GM10266 (cell line): Measurements from ENCODE around the gene ZNF620.
"Not testable (repeated sequence)": the region's sequence is repeated elsewhere in the genome, so short reads cannot be mapped to it uniquely, and the experiment has no call there.

ENCODE experiments used
- DNase-seq: peaks from one replicate; pipeline ENCODE4 v3.0.0; 2012; ENCODE audit errors: extremely low spot score
- TF ChIP-seq, protein P1 (sequence below): IDR thresholded peaks from 2 replicates; pipeline ENCODE4 v1.5.1; 2012; ENCODE audit warnings: mild to moderate bottlenecking, low read depth; ENCODE audit not compliant: control insufficient read depth, insufficient read depth; ENCODE audit errors: missing control alignments

Gene ZNF620

DNA sequence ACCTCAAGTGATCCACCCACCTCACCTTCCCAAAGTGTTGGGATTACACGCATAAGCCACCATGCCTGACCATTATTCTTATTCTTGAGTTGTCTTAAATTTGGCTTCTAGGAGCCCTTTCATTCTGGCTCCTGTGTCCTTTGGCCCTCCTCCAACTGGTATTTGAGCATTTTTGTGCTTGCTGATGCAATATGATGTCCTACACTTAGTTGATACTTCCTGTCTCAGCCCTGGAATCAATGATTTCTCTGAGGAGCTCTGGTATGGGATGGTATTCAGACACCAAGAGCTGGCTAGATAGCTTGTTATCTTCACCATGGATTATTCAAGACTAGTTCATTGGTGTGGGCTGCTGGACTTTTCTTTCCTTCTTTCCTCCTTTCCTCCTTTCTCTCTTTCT, 44.3 kb downstream of the ZNF620 start:
- DNase-seq = no peak
- TF ChIP-seq, protein P1, sequence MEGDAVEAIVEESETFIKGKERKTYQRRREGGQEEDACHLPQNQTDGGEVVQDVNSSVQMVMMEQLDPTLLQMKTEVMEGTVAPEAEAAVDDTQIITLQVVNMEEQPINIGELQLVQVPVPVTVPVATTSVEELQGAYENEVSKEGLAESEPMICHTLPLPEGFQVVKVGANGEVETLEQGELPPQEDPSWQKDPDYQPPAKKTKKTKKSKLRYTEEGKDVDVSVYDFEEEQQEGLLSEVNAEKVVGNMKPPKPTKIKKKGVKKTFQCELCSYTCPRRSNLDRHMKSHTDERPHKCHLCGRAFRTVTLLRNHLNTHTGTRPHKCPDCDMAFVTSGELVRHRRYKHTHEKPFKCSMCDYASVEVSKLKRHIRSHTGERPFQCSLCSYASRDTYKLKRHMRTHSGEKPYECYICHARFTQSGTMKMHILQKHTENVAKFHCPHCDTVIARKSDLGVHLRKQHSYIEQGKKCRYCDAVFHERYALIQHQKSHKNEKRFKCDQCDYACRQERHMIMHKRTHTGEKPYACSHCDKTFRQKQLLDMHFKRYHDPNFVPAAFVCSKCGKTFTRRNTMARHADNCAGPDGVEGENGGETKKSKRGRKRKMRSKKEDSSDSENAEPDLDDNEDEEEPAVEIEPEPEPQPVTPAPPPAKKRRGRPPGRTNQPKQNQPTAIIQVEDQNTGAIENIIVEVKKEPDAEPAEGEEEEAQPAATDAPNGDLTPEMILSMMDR = no peak

DNA sequence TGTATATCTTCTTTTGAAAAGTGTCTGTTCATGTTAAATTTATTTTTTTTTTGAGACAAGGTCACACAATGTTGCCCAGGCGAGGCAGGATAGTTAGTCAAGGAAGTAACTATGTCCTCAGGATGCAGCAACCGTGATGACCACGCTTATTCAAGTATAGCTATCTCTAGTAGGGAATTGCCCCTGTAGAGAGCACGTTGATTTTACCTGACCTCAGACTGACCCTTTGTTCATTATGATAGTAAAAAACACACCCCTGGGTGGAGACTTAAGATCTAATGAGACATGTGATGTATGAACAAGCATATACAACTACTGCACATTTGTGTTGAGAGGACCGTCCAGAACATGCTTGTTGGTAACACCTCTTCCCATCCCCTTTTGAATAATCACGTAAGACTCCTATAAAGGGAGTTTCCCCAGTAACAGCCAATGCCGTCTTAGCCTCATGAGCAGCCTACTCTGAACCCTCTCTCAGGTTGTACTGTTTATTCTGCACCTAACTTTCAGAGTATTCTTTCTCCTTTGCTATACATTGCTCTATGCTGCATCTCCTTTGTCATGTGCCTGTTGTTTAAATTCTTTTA, 51.8 kb downstream of the ZNF620 start:
- TF ChIP-seq, protein P1 = no peak
- no peak for DNase-seq

DNA sequence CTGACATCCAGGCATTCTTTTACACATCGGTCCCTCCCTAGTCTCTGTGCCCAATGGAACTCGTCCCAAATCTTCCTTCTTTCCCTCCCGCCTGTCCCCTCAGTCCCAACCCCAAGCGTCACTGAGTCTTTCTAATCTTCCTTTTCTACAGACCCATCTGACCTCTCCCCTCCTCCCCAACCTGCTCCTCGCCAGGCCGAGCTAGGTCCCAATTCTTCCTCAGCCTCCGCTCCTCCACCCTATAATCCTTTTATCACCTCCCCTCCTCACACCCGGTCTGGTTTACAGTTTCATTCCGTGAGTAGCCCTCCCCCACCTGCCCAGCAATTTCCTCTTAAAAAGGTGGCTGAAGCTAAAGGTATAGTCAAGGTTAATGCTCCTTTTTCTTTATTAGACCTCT, 56.6 kb downstream of the ZNF620 start:
- not testable (repeated sequence) for DNase-seq

DNA sequence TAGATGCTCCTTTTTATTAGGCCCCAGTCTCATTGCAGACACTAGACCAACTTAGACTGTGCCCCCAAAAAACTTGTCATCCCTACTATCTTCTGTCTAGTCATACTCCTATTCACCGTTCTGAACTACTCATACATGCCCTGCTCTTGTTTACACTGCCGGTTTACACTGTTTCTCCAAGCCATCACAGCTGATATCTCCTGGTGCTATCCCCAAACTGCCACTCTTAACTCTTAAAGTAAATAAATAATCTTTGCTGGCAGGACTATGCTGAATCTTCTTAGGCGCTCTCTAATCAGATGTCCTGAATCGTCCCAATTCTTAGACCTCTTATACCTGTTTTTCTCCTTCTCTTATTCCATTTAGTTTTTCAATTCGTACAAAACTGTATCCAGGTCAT, 59.8 kb downstream of the ZNF620 start:
- DNase-seq = not testable (repeated sequence)

DNA sequence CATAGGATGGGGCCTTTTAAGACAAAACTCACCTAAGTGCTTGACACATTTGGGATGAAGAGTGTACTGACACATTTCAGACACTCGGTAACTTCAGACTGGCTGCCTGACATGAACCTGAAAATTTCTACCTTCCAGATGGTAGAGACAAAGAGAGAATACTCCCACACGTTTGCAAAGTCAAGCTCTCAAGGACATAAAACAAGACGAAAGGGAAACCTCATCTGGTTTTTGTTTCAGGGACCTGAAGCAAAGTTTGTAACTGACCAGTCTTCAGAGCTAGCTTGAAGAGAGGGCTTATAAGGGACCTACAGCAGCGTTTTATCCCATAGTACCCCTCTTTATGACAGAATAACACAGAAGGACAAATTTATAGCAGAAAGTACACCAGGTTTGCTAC, 60.9 kb downstream of the ZNF620 start:
- no peak for DNase-seq
- TF ChIP-seq, protein P1 = no peak
